Heart right ventricle (tissue), 16 donors: ENCODE results near the gene CSNK1A1. TPM values are rescaled to one million over a fixed set of nuclear protein-coding genes. Genes with fewer than 3 reads are reported as not detected.

Experiments
- ATAC-seq, 8 donors: fragments of 200-7000 bp; cut with Tn5 transposase; one replicate each; pipeline ENCODE4 v1.9.1; 2020; ENCODE audit warnings: mild to moderate bottlenecking in 8 of 8, moderate library complexity in 8 of 8, moderate number of reproducible peaks in 1 of 8
- DNase-seq, 2 donors: peaks; one replicate each; pipeline ENCODE4 v3.0.0-alpha.2; 2020
- H3K27ac ChIP-seq, 10 donors: fragments of 200-600 bp; sonication (generic) in 2 of 10; one replicate each; pipeline versions ENCODE4 v1.5.0 to v1.8.0; 2020 to 2022; ENCODE audit warnings: mild to moderate bottlenecking in 3 of 10
- H3K27me3 ChIP-seq, 7 donors: fragments of 200-600 bp; one replicate each; pipeline ENCODE4 v1.8.0; 2021 to 2022; ENCODE audit warnings: mild to moderate bottlenecking in 2 of 7
- H3K36me3 ChIP-seq, 9 donors: fragments of 200-600 bp; sonication (generic) in 1 of 9; one replicate each; pipeline versions ENCODE4 v1.5.0 to v1.8.0; 2020 to 2022; ENCODE audit warnings: mild to moderate bottlenecking in 2 of 9
- H3K4me1 ChIP-seq, 9 donors: fragments of 200-600 bp; sonication (generic) in 1 of 9; one replicate each; pipeline versions ENCODE4 v1.5.0 to v1.8.0; 2020 to 2022; ENCODE audit warnings: mild to moderate bottlenecking in 4 of 9
- H3K4me3 ChIP-seq, 10 donors: fragments of 200-600 bp; sonication (generic) in 2 of 10; one replicate each; pipeline versions ENCODE4 v1.5.0 to v1.8.0; 2020 to 2022; ENCODE audit warnings: mild to moderate bottlenecking in 7 of 10, moderate library complexity in 2 of 10
- H3K9me3 ChIP-seq, 11 donors: fragments of 200-600 bp in 10 of 11; sonication (generic) in 2 of 11; one replicate each; pipeline versions ENCODE4 v1.5.0 to v1.8.0; 2013 to 2022; ENCODE audit warnings: mild to moderate bottlenecking in 2 of 11, control low read depth in 1 of 11, moderate library complexity in 1 of 11
- CTCF ChIP-seq, 9 donors: fragments of 200-600 bp; sonication (generic) in 2 of 9; IDR thresholded peaks; one replicate each; pipeline versions ENCODE4 v1.5.0 to v1.8.0; 2021 to 2022; ENCODE audit warnings: antibody characterized with exemption in 9 of 9, mild to moderate bottlenecking in 5 of 9, moderate library complexity in 1 of 9
- WGBS, 2 donors: extraction: QIAGEN DNeasy Blood & Tissue Kit; methylation state at CpG; one replicate each; pipeline ENCODE4 v1.1.7; 2013; ENCODE audit warnings: inconsistent platforms in 1 of 2; 5-methylcytosine and 5-hydroxymethylcytosine counted together
- intact Hi-C, 10 donors: fragments of 100-400 bp; cut with DNase I; formaldehyde crosslinking; loops; one replicate each; pipeline versions ENCODE4 v1.11.1 to v1.14.2; 2022
- polyA plus RNA-seq, 2 donors: library from polyadenylated mRNA; stranded (reverse); fragments of 200-250 nt; gene quantifications; one replicate each; pipeline ENCODE4 v1.2.3, GENCODE V29; 2013
- total RNA-seq, 10 donors: library from RNA; stranded (reverse); fragmentation: NEBNext Ultra II Directional in 3 of 10; extraction: Animal tissue kit (Norgen Biotek cat#: 25700) in 3 of 10; gene quantifications; one replicate each; pipeline versions ENCODE4 v1.2.1 to v1.2.4, GENCODE V29; 2021 to 2023
- donor health status: Arrhythmogenic right ventricular cardiomyopathy.
- donor health status: ischemic (EF 13 %, LVEDD 7.1; RV severe dilation, severe dysfunction).
- donor health status: healthy with polysubstance abuse.
- donor health status: DM: no; HTN: yes; CAD: no.
- donor health status: DM: no; HTN: no; CAD: no.
- donor health status: ischemic (EF 25% LVEDD 6.9; RV normal size, moderate dysfunction).
- donor health status: ischemic (EF 25% LVEDD 5.7; RV mildly dilated, moderate dysfunction).
- donor health status: healthy.
- donor health status: DM: yes; HTN: yes; CAD: no.
- donor health status: Ischemic cardiomyopathy.
- donor health status: ischemic (EF 35%, LVEDD 5.7; RV mildly dilated, moderate dysfunction).
- donor health status: nonischemic (EF 11% LVEDD 7.7; RV severe dilation, severe dysfunction).
- donor health status: DM: yes; HTN: yes; CAD: no.
- donor health status: PGD.
- donor health status: ischemic (EF 29% LVEDD 5.4; RV normal size, mild dysfunction).
- donor health status: nonischemic (EF 23%, LVEDD 6.1; RV moderate dilation, normal function).

CSNK1A1 gene
- total and polyA plus RNA-seq, 12 donors: 47.9 to 363 (median 212) TPM

- 88% methylated on average over 1 of the region's 1 CpG for WGBS, 2 donors
- Histone ChIP-seq H3K4me1 (peaks cover 0 to 31% (median 22%) of the 10 kb centered on the region in 9 donors), H3K4me3 (no peak overlapping the region), H3K9me3 (no peaks in the 10 kb centered on the region), H3K36me3 (peaks cover 8 to 94% (median 71%) of the 10 kb centered on the region in 9 donors), H3K27me3 (no peaks in the 10 kb centered on the region), H3K27ac (no peak overlapping the region)
- DNase-seq (no peak), ATAC-seq (no peak)
- intact Hi-C loops: loop anchor here in 1 of 10 donors (5.0 kb wide), 1 partner anchor 42 kb away; the partner anchor contains the start of gene CSNK1A1
- no peak for TF ChIP-seq CTCF (IDR thresholded peaks at IDR 0.05)
These were observed 41.1 kb downstream of the CSNK1A1 start for GRCh38 chr5:149510136-149510535.

GRCh38 chr5:149504677-149505076 is 46.6 kb downstream of the CSNK1A1 start:
- ATAC-seq (no peak), DNase-seq (no peak)
- no peak overlapping the region for H3K4me3 ChIP-seq
- no peaks in the 10 kb centered on the region for H3K27me3 ChIP-seq
- H3K4me1 ChIP-seq: peaks cover 0 to 4% (median 0%) of the 10 kb centered on the region in 9 donors
- intact Hi-C loops: loop anchor here in 1 of 10 donors (5.0 kb wide), 1 partner anchor 38 kb away; no protein-coding TSS in a partner anchor
- TF ChIP-seq CTCF (IDR thresholded peaks at IDR 0.05): no peak
- WGBS, 2 donors: 88% methylated on average over 2 of the region's 2 CpGs
- H3K27ac ChIP-seq: peak overlapping the region in 1 of 10 donors; percentile 3
- no peaks in the 10 kb centered on the region for H3K9me3 ChIP-seq
- H3K36me3 ChIP-seq: peaks cover 8 to 100% (median 73%) of the 10 kb centered on the region in 9 donors

- ATAC-seq (no peak), DNase-seq (no peak)
- H3K4me1 ChIP-seq: peaks cover 0 to 5% (median 1%) of the 10 kb centered on the region in 9 donors
- H3K36me3 ChIP-seq: peaks cover 0 to 100% (median 65%) of the 10 kb centered on the region in 9 donors
- H3K27me3 ChIP-seq: no peaks in the 10 kb centered on the region
- H3K27ac ChIP-seq: no peak overlapping the region
- intact Hi-C loops: no loop called here
- no peak for TF ChIP-seq CTCF (IDR thresholded peaks at IDR 0.05)
- WGBS, 2 donors: 83 to 87% methylated on average over 2 of the region's 2 CpGs
- no peaks in the 10 kb centered on the region for H3K9me3 ChIP-seq
- H3K4me3 ChIP-seq: no peak overlapping the region
These were observed 48.2 kb downstream of the CSNK1A1 start for GRCh38 chr5:149503006-149503405.

- intact Hi-C loops: no loop called here
- DNase-seq (no peak), ATAC-seq (no peak)
- H3K27ac ChIP-seq: no peak overlapping the region
- WGBS, 2 donors: 85 to 86% methylated on average over 5 of the region's 5 CpGs
- no peaks in the 10 kb centered on the region for H3K9me3 ChIP-seq
- peaks cover 0 to 100% (median 47%) of the 10 kb centered on the region in 9 donors for H3K36me3 ChIP-seq
- H3K4me3 ChIP-seq: no peak overlapping the region
- no peak for TF ChIP-seq CTCF (IDR thresholded peaks at IDR 0.05)
- no peaks in the 10 kb centered on the region for H3K27me3 ChIP-seq
- peaks cover 5 to 25% (median 12%) of the 10 kb centered on the region in 9 donors for H3K4me1 ChIP-seq
These were observed 50.2 kb downstream of the CSNK1A1 start for GRCh38 chr5:149500922-149501582.
